Endodermal cell (in vitro differentiated cells): ENCODE results near the gene GLIS1. TPM values are rescaled to one million over a fixed set of nuclear protein-coding genes. Genes with fewer than 3 reads are reported as not detected.
A peak's percentile ranks its signal among the peaks of the same experiment; 100 is the strongest.

Experiments used
- DNase-seq: peaks from one replicate; pipeline ENCODE4 v3.0.0-alpha.2; 2017
- H3K27ac ChIP-seq: 2 replicates; pipeline ENCODE4 v1.5.1; 2013; ENCODE audit warnings: mild to moderate bottlenecking, low read depth, low read length, moderate library complexity
- H3K27me3 ChIP-seq: 2 replicates; pipeline ENCODE4 v1.6.1; 2013; ENCODE audit warnings: mild to moderate bottlenecking, low read length, moderate library complexity; ENCODE audit not compliant: insufficient read depth, control insufficient read depth, poor library complexity, severe bottlenecking
- H3K36me3 ChIP-seq: 2 replicates; pipeline ENCODE4 v1.7.0; 2013; ENCODE audit warnings: mild to moderate bottlenecking, low read length, moderate library complexity; ENCODE audit not compliant: control insufficient read depth, insufficient read depth
- H3K4me1 ChIP-seq: one replicate; pipeline ENCODE4 v1.7.0; 2013; ENCODE audit warnings: low read length; ENCODE audit not compliant: control insufficient read depth, insufficient read depth
- H3K4me3 ChIP-seq: 2 replicates; pipeline ENCODE4 v1.5.1; 2013; ENCODE audit warnings: mild to moderate bottlenecking, low read length, moderate library complexity
- H3K9ac ChIP-seq: 2 replicates; pipeline ENCODE4 v1.6.1; 2013; ENCODE audit warnings: mild to moderate bottlenecking, low read length, moderate library complexity; ENCODE audit not compliant: poor library complexity, severe bottlenecking; ENCODE audit errors: extremely low read depth
- H3K9me3 ChIP-seq: 2 replicates; pipeline ENCODE4 v1.6.1; 2013; ENCODE audit warnings: mild to moderate bottlenecking, low read length, moderate library complexity; ENCODE audit not compliant: control insufficient read depth
- H3K27ac Mint-ChIP-seq: 2 replicates; pipeline ENCODE4 v1.8.0; 2020; ENCODE audit warnings: mixed read lengths
- H3K27me3 Mint-ChIP-seq: 2 replicates; pipeline ENCODE4 v1.8.0; 2021; ENCODE audit warnings: mild to moderate bottlenecking, mixed read lengths; ENCODE audit not compliant: insufficient read depth
- H3K36me3 Mint-ChIP-seq: 2 replicates; pipeline ENCODE4 v1.8.0; 2020; ENCODE audit warnings: low read depth, mixed read lengths
- H3K4me1 Mint-ChIP-seq: 2 replicates; pipeline ENCODE4 v1.8.0; 2020; ENCODE audit warnings: mixed read lengths
- H3K4me3 Mint-ChIP-seq: 2 replicates; pipeline ENCODE4 v1.8.0; 2020; ENCODE audit warnings: mild to moderate bottlenecking, moderate library complexity, mixed read lengths
- H3K9me3 Mint-ChIP-seq: 2 replicates; pipeline ENCODE4 v1.8.0; 2020; ENCODE audit warnings: mild to moderate bottlenecking, mixed read lengths
- CTCF ChIP-seq: fragments of 200-600 bp; sonication (generic); conservative IDR thresholded peaks from 2 replicates; pipeline ENCODE4 v1.5.0; 2021; ENCODE audit warnings: antibody characterized with exemption, mild to moderate bottlenecking
- WGBS, 2 experiments: methylation state at CpG; one replicate each; pipeline versions ENCODE4 v1.1.5 to v1.1.7; 2013; ENCODE audit warnings: missing lambda C conversion rate in 2 of 2, mixed read lengths in 1 of 2; ENCODE audit not compliant: insufficient coverage in 1 of 2, insufficient read length in 1 of 2; 5-methylcytosine and 5-hydroxymethylcytosine counted together
- total RNA-seq, 2 donors: library from RNA; stranded (reverse); fragmentation: NEBNext Ultra II Directional in 1 of 2; extraction: Animal tissue kit (Norgen Biotek cat#: 25700) in 1 of 2; gene quantifications; 2 replicates in 1 of 2; 3 replicates in 1 of 2; pipeline ENCODE4 v1.2.1, GENCODE V29; 2021

The GLIS1 gene
- total RNA-seq, 2 donors from 2014 or later: 2.1 to 3.9 TPM

GRCh38 chr1:53726009-53726600 is 12.9 kb downstream of the GLIS1 start:
- no peaks in the 10 kb centered on the region for H3K36me3 Mint-ChIP-seq
- no peak for TF ChIP-seq CTCF
- WGBS, 2 experiments: 92 to 96% methylated on average over 7 to 8 of the region's 8 CpGs
- no peaks in the 10 kb centered on the region for H3K9me3 ChIP-seq
- H3K36me3 ChIP-seq: no peaks in the 10 kb centered on the region
- DNase-seq: no peak
- H3K4me1 ChIP-seq: no peaks in the 10 kb centered on the region
- H3K27me3 Mint-ChIP-seq: no peaks in the 10 kb centered on the region
- H3K27ac ChIP-seq: no peak overlapping the region
- peaks cover under 1% of the 10 kb centered on the region for H3K27me3 ChIP-seq
- H3K4me1 Mint-ChIP-seq: peaks cover 14% of the 10 kb centered on the region
- no peak overlapping the region for H3K4me3 ChIP-seq
- no peaks in the 10 kb centered on the region for H3K9me3 Mint-ChIP-seq
- H3K9ac ChIP-seq: no peak overlapping the region
- no peak overlapping the region for H3K27ac Mint-ChIP-seq
- H3K4me3 Mint-ChIP-seq: no peak overlapping the region

GRCh38 chr1:53725238-53725689 is 13.7 kb downstream of the GLIS1 start:
- Mint-ChIP-seq H3K36me3 (no peaks in the 10 kb centered on the region), H3K4me3 (no peak overlapping the region), H3K27me3 (no peaks in the 10 kb centered on the region), H3K9me3 (no peaks in the 10 kb centered on the region), H3K27ac (peak overlapping the region; percentile 40), H3K4me1 (peaks cover 14% of the 10 kb centered on the region)
- peak; percentile 82 for TF ChIP-seq CTCF
- H3K36me3 ChIP-seq: no peaks in the 10 kb centered on the region
- H3K9ac ChIP-seq: no peak overlapping the region
- no peak overlapping the region for H3K27ac ChIP-seq
- no peaks in the 10 kb centered on the region for H3K4me1 ChIP-seq
- WGBS, 2 experiments: 38 to 42% methylated on average over 4 to 6 of the region's 6 CpGs
- no peaks in the 10 kb centered on the region for H3K9me3 ChIP-seq
- H3K27me3 ChIP-seq: no peaks in the 10 kb centered on the region
- no peak overlapping the region for H3K4me3 ChIP-seq
- DNase-seq: peak; percentile 91

- H3K4me1 ChIP-seq: no peaks in the 10 kb centered on the region
- H3K4me3 Mint-ChIP-seq: no peak overlapping the region
- H3K36me3 Mint-ChIP-seq: no peaks in the 10 kb centered on the region
- no peak overlapping the region for H3K27ac Mint-ChIP-seq
- 88% methylated on average over 1 of the region's 1 CpG; no CpG with 5 or more reads in 1 of the 2 experiments for WGBS, 2 experiments
- peaks cover 8% of the 10 kb centered on the region for H3K4me1 Mint-ChIP-seq
- H3K4me3 ChIP-seq: no peak overlapping the region
- H3K9me3 Mint-ChIP-seq: no peaks in the 10 kb centered on the region
- H3K27me3 ChIP-seq: no peaks in the 10 kb centered on the region
- no peak for TF ChIP-seq CTCF
- H3K9ac ChIP-seq: no peak overlapping the region
- H3K27ac ChIP-seq: no peak overlapping the region
- H3K9me3 ChIP-seq: no peaks in the 10 kb centered on the region
- DNase-seq: no peak
- H3K36me3 ChIP-seq: no peaks in the 10 kb centered on the region
- no peaks in the 10 kb centered on the region for H3K27me3 Mint-ChIP-seq
These were observed 16.9 kb downstream of the GLIS1 start for GRCh38 chr1:53722025-53722424.
